Activated CD8-positive, alpha-beta memory T cell treated with anti-CD3 and anti-CD28 coated beads, Interleukin-2, amount 50 U/mL, for 48 hours (primary cell): ENCODE measurements around the gene MYO5B.

Experiments
- DNase-seq: peaks from one replicate; pipeline ENCODE4 v3.0.0-alpha.2; 2020

MYO5B gene

GRCh38 chr18:50187659-50188058 is 7.3 kb downstream of the MYO5B start:
- DNase-seq = no peak

- DNase-seq = no peak
Measured at GRCh38 chr18:50186385-50186784, 8.6 kb downstream of the MYO5B start.

GRCh38 chr18:50183556-50183955 is 11.4 kb downstream of the MYO5B start:
- DNase-seq = no peak

- no peak for DNase-seq
Measured at GRCh38 chr18:50182511-50182910, 12.4 kb downstream of the MYO5B start.

- no peak for DNase-seq
Measured at GRCh38 chr18:50181590-50181989, 13.4 kb downstream of the MYO5B start.

- no peak for DNase-seq
Measured at GRCh38 chr18:50179465-50179864, 15.5 kb downstream of the MYO5B start.

GRCh38 chr18:50177294-50177992 is 17.5 kb downstream of the MYO5B start:
- no peak for DNase-seq

GRCh38 chr18:50172367-50172766 is 22.6 kb downstream of the MYO5B start:
- no peak for DNase-seq

GRCh38 chr18:50171406-50171805 is 23.5 kb downstream of the MYO5B start:
- no peak for DNase-seq

GRCh38 chr18:50170004-50170403 is 24.9 kb downstream of the MYO5B start:
- no peak for DNase-seq

GRCh38 chr18:50169149-50169548 is 25.8 kb downstream of the MYO5B start:
- no peak for DNase-seq

- no peak for DNase-seq
Measured at GRCh38 chr18:50167966-50168365, 27.0 kb downstream of the MYO5B start.

GRCh38 chr18:50166901-50167300 is 28.0 kb downstream of the MYO5B start:
- no peak for DNase-seq

- no peak for DNase-seq
Measured at GRCh38 chr18:50163505-50163904, 31.4 kb downstream of the MYO5B start.

GRCh38 chr18:50162486-50163304 is 32.3 kb downstream of the MYO5B start:
- no peak for DNase-seq

GRCh38 chr18:50161597-50162205 is 33.2 kb downstream of the MYO5B start:
- DNase-seq = no peak

- no peak for DNase-seq
Measured at GRCh38 chr18:50159654-50160046, 35.3 kb downstream of the MYO5B start.

- no peak for DNase-seq
Measured at GRCh38 chr18:50158866-50159653, 35.9 kb downstream of the MYO5B start.

GRCh38 chr18:50155406-50155805 is 39.5 kb downstream of the MYO5B start:
- no peak for DNase-seq

- DNase-seq = no peak
Measured at GRCh38 chr18:50154420-50154819, 40.5 kb downstream of the MYO5B start.

- DNase-seq = no peak
Measured at GRCh38 chr18:50152900-50153299, 42.0 kb downstream of the MYO5B start.

GRCh38 chr18:50151926-50152325 is 43.0 kb downstream of the MYO5B start:
- no peak for DNase-seq

GRCh38 chr18:50144540-50144939 is 50.4 kb downstream of the MYO5B start:
- no peak for DNase-seq
